Nephron progenitor cell (in vitro differentiated cells): ENCODE results near the gene CENPP.

Experiments
- DNase-seq: peaks from one replicate; pipeline ENCODE4 v3.0.0; 2021
- H3K27ac Mint-ChIP-seq: 2 replicates; pipeline ENCODE4 v1.8.0; 2021; ENCODE audit warnings: mild to moderate bottlenecking, moderate library complexity, mixed read lengths
- H3K27me3 Mint-ChIP-seq: 2 replicates; pipeline ENCODE4 v1.8.0; 2021; ENCODE audit warnings: mild to moderate bottlenecking, low read depth, mixed read lengths; ENCODE audit not compliant: poor library complexity
- H3K36me3 Mint-ChIP-seq: 2 replicates; pipeline ENCODE4 v1.8.0; 2021; ENCODE audit warnings: low read depth, mixed read lengths
- H3K4me1 Mint-ChIP-seq: 2 replicates; pipeline ENCODE4 v1.8.0; 2021; ENCODE audit warnings: mixed read lengths
- H3K4me3 Mint-ChIP-seq: 2 replicates; pipeline ENCODE4 v1.8.0; 2021; ENCODE audit warnings: mild to moderate bottlenecking, moderate library complexity, mixed read lengths
- H3K9me3 Mint-ChIP-seq: 2 replicates; pipeline ENCODE4 v1.8.0; 2021; ENCODE audit warnings: mild to moderate bottlenecking, moderate library complexity, mixed read lengths
- TF ChIP-seq, protein P1 (sequence below): fragments of 200-600 bp; sonication (generic); IDR thresholded peaks from 2 replicates; pipeline ENCODE4 v1.5.0; 2021; ENCODE audit warnings: antibody characterized with exemption

CENPP gene

DNA sequence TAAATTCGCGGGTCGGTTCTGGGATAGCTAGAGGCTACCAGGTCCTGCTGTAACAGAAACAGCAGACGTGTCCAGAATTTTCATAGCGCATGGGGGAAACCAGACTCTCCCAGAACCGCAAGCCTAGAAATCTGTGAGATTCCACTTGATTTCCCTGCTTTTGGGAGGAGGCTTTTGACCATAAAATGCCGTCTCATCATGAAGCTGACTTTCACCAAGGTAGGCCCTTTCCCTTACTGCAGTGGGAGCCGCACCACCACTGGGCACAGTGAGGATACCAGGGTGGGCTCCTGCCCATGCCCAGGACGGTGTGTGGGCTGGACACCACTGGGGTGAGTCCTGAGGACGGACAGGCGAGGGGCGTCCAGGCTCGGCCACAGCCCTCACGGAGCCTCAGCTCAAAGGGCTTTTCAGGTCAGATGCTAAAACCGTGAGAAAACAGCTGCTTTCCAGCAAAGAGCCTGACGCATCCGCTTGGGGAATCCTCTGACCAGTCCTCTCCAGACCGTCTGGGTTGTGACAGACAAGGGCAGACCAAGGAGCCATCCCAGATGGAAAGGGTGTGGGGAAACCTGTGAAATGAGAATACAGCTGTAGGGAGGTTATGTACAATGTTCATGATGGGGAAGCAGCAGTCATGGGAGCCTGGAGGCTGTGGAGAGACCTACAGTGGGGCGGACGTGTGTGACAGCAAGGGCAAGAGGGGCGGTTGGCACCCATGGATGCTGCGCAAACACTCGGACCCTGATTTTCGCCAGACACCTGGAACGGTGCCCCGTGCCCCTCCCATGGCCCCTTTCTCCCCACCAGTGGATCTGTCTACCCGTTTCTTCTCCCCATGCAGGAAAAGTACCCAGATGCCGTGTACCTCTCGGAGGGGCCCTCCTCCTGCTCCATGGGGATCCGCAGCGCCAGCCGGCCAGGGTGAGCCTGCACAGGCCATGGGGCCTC, 285.0 kb downstream of the CENPP start:
- TF ChIP-seq, protein P1, sequence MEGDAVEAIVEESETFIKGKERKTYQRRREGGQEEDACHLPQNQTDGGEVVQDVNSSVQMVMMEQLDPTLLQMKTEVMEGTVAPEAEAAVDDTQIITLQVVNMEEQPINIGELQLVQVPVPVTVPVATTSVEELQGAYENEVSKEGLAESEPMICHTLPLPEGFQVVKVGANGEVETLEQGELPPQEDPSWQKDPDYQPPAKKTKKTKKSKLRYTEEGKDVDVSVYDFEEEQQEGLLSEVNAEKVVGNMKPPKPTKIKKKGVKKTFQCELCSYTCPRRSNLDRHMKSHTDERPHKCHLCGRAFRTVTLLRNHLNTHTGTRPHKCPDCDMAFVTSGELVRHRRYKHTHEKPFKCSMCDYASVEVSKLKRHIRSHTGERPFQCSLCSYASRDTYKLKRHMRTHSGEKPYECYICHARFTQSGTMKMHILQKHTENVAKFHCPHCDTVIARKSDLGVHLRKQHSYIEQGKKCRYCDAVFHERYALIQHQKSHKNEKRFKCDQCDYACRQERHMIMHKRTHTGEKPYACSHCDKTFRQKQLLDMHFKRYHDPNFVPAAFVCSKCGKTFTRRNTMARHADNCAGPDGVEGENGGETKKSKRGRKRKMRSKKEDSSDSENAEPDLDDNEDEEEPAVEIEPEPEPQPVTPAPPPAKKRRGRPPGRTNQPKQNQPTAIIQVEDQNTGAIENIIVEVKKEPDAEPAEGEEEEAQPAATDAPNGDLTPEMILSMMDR: no peak
- Mint-ChIP-seq H3K27ac (peak overlapping the region; percentile 57), H3K36me3 (peaks cover 27% of the 10 kb centered on the region), H3K9me3 (peaks cover 7% of the 10 kb centered on the region), H3K4me1 (peaks cover 35% of the 10 kb centered on the region), H3K4me3 (no peak overlapping the region), H3K27me3 (no peaks in the 10 kb centered on the region)
- DNase-seq: no peak

DNA sequence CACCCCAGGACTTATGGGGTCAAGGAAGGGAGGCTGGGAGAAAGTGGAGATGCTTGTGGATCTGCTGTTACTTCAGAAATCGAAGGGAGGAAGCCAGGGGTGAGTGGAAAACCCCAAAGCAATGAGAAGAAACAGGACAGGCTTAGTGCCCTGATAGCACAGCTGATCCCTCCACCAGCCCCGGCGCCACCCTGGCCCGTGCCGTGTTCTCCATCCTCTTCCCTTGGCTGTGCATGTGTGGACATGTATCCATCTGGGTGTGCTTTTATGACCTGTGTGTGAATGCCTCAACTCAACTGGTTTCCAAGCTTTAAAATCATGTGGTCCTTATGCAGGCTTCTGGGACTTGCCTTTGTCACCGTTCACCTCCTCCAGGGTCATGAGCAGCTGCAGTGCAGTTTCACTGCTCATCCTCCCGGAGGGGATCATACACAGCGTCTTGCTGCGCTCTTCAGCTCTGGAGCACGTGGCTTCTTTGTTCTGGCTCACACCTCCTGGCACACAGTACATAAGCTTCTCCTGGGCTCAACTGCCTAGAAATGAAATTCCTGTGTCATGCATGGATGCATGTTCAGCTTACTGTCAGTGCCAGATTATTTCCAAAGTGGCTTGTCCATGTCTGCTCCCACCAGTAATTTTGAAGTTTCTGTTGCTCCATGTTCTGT, 286.0 kb downstream of the CENPP start:
- Mint-ChIP-seq H3K4me1 (peaks cover 44% of the 10 kb centered on the region), H3K4me3 (no peak overlapping the region), H3K36me3 (peaks cover 37% of the 10 kb centered on the region), H3K9me3 (no peaks in the 10 kb centered on the region), H3K27ac (peak overlapping the region; percentile 77), H3K27me3 (no peaks in the 10 kb centered on the region)
- DNase-seq: no peak
- TF ChIP-seq, protein P1: no peak

DNA sequence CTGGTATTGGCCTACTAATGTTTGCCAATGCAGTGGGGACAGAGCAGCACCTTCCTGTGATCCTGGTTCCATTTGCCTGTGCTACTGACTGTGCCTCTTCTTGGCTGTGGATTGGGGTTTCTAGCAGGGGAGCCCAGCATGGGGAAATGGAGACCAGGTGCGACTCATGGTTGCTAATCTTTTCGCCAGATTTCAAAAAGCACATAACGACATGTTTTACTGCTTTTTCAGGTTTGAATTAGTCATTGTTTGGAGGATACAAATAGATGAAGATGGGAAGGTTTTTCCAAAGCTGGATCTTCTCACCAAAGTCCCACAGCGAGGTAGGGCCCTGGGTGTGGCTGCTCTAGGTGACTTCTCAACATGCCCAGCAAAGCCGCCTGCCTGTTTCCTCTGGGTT, 286.5 kb downstream of the CENPP start:
- Mint-ChIP-seq H3K27ac (peak overlapping the region; percentile 65), H3K4me1 (peaks cover 44% of the 10 kb centered on the region), H3K27me3 (no peaks in the 10 kb centered on the region), H3K4me3 (no peak overlapping the region), H3K36me3 (peaks cover 40% of the 10 kb centered on the region), H3K9me3 (no peaks in the 10 kb centered on the region)
- TF ChIP-seq, protein P1: no peak
- no peak for DNase-seq

DNA sequence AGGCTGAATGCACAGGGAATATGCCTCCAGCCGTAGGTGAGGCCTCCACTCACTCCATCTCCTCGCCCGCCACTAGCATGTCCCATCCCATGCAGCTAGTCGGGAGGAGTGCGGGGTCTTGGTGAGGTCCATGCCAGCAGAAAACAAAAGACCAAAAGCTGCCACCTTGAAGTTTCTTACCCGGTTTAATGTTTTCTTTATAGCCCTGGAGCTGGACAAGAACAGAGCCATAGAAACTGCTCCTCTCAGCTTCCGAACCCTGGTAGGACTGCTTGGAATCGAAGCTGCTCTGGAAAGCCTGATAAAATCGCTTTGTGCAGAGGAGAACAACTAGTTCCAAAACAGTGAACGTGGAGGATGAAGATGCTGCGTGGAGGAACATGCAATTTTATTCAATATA, 287.1 kb downstream of the CENPP start:
- DNase-seq: no peak
- H3K27ac Mint-ChIP-seq: no peak overlapping the region

DNA sequence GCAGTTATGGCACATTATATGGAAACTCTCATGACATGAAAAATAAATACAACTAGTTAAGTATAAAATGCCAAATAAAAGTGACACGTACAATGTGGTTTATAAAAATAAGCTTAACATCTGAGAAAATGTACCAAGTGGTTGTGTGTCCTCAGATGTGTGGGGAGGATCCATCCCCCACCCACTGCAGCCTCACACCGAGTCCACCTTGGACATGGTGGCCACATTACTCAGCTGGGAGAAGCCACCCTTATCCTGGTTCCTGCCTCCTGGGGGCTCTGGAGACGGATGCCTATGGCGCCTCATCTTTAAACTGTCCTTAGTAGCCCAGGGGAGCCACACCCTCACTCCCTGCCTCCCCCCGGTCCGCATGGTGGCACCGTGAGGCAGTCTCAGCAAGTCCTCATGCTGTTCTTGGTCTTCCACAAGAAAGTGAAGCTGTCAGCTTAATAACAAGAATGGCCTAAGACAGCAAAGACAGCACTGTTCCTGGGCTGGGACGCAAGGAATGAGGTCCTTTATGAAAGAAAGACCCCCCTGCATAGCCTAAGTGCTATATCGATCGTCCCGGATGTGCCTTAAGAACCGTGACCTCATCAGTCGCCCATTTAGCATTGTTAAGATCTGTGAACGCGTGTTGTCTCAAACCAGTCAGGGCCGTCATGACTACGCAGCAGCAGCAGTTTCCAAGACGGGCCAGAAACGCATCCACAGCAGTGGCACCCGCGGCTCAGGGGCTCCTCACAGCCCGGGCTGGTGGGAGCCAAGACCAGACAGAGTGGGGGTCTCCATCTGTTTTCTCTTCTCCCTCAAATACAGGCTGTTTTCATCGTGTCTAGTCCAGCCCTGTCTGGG, 287.7 kb downstream of the CENPP start:
- TF ChIP-seq, protein P1: no peak
- Mint-ChIP-seq H3K27me3 (no peaks in the 10 kb centered on the region), H3K4me1 (peaks cover 31% of the 10 kb centered on the region), H3K36me3 (peaks cover 40% of the 10 kb centered on the region), H3K9me3 (no peaks in the 10 kb centered on the region), H3K4me3 (no peak overlapping the region), H3K27ac (peak overlapping the region; percentile 22)
- DNase-seq: no peak

More for the DNA sequence above, 287.1 kb downstream of the CENPP start:
- TF ChIP-seq, protein P1: no peak
- Mint-ChIP-seq H3K9me3 (no peaks in the 10 kb centered on the region), H3K36me3 (peaks cover 40% of the 10 kb centered on the region), H3K4me1 (peaks cover 38% of the 10 kb centered on the region), H3K4me3 (no peak overlapping the region), H3K27me3 (no peaks in the 10 kb centered on the region)
